ENCODE measurements around the gene TOMM6. TPM values are rescaled to one million over a fixed set of nuclear protein-coding genes. Genes with fewer than 3 reads are reported as not detected.

Gene TOMM6
- total and polyA plus RNA-seq, 4 donors: 48.2 to 123 (median 86.1) TPM

GRCh38 chr6:41789390-41789724, 1.9 kb downstream of the TOMM6 start:
- WGBS: 74% methylated on average over 3 of the region's 3 CpGs
- Histone ChIP-seq H3K27ac (ENCODE audit: low read depth in 1 of 2, low read length in 2 of 2) (no peak overlapping the region), H3K4me3 (ENCODE audit: low read depth in 1 of 3, low read length in 3 of 3) (no peak overlapping the region), H3K9me3 (ENCODE audit: control insufficient read depth in 4 of 4, low read length in 3 of 4) (no peaks in the 10 kb centered on the region), H3K36me3 (ENCODE audit: control insufficient read depth in 4 of 4, insufficient read depth in 3 of 4, low read depth in 1 of 4, low read length in 3 of 4) (peaks cover 0 to 29% (median 15%) of the 10 kb centered on the region in 4 donors), H3K27me3 (ENCODE audit: control insufficient read depth in 4 of 4, insufficient read depth in 4 of 4, low read length in 3 of 4) (no peaks in the 10 kb centered on the region), H3K9ac (ENCODE audit: low read depth in 1 of 2, low read length in 2 of 2) (no peak overlapping the region), H3K4me1 (ENCODE audit: control insufficient read depth in 4 of 4, insufficient read depth in 4 of 4, low read length in 3 of 4) (peaks cover 9 to 21% (median 16%) of the 10 kb centered on the region in 4 donors)
- no peak for DNase-seq (ENCODE audit: low spot score)
- no peak for TF ChIP-seq GABPA (IDR thresholded peaks at IDR 0.05 in 1 of 2, conservative IDR thresholded peaks at IDR 0.05 in 1 of 2)
- no peak for TF ChIP-seq NR2F2 (IDR thresholded peaks at IDR 0.05)
- TF ChIP-seq TAF1 (conservative IDR thresholded peaks at IDR 0.05): no peak
- no peak for TF ChIP-seq SP1 (IDR thresholded peaks at IDR 0.05)
- no peak for TF ChIP-seq HNF4A (conservative IDR thresholded peaks at IDR 0.05)
- TF ChIP-seq RXRA (IDR thresholded peaks at IDR 0.05): no peak
- TF ChIP-seq FOXA1 (IDR thresholded peaks at IDR 0.05): no peak
- no peak for TF ChIP-seq EGR1 (IDR thresholded peaks at IDR 0.05; ENCODE audit: low read depth in 2 of 2)
- no peak for TF ChIP-seq ZBTB33 (IDR thresholded peaks at IDR 0.05)
- no peak for TF ChIP-seq MAX (IDR thresholded peaks at IDR 0.05)
- TF ChIP-seq, protein P1, sequence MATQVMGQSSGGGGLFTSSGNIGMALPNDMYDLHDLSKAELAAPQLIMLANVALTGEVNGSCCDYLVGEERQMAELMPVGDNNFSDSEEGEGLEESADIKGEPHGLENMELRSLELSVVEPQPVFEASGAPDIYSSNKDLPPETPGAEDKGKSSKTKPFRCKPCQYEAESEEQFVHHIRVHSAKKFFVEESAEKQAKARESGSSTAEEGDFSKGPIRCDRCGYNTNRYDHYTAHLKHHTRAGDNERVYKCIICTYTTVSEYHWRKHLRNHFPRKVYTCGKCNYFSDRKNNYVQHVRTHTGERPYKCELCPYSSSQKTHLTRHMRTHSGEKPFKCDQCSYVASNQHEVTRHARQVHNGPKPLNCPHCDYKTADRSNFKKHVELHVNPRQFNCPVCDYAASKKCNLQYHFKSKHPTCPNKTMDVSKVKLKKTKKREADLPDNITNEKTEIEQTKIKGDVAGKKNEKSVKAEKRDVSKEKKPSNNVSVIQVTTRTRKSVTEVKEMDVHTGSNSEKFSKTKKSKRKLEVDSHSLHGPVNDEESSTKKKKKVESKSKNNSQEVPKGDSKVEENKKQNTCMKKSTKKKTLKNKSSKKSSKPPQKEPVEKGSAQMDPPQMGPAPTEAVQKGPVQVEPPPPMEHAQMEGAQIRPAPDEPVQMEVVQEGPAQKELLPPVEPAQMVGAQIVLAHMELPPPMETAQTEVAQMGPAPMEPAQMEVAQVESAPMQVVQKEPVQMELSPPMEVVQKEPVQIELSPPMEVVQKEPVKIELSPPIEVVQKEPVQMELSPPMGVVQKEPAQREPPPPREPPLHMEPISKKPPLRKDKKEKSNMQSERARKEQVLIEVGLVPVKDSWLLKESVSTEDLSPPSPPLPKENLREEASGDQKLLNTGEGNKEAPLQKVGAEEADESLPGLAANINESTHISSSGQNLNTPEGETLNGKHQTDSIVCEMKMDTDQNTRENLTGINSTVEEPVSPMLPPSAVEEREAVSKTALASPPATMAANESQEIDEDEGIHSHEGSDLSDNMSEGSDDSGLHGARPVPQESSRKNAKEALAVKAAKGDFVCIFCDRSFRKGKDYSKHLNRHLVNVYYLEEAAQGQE (IDR thresholded peaks at IDR 0.05): no peak
- TF ChIP-seq, protein P2, sequence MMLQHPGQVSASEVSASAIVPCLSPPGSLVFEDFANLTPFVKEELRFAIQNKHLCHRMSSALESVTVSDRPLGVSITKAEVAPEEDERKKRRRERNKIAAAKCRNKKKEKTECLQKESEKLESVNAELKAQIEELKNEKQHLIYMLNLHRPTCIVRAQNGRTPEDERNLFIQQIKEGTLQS (IDR thresholded peaks at IDR 0.05): no peak
- TF ChIP-seq FOXA2 (IDR thresholded peaks at IDR 0.05): no peak
- no peak for TF ChIP-seq YY1 (IDR thresholded peaks at IDR 0.05)

- no peak overlapping the region for H3K9ac ChIP-seq (ENCODE audit: low read depth in 1 of 2, low read length in 2 of 2)
- H3K27ac ChIP-seq (ENCODE audit: low read depth in 1 of 2, low read length in 2 of 2): no peak overlapping the region
- DNase-seq (ENCODE audit: low spot score): no peak
- H3K4me3 ChIP-seq (ENCODE audit: low read depth in 1 of 3, low read length in 3 of 3): no peak overlapping the region
- no peaks in the 10 kb centered on the region for H3K27me3 ChIP-seq (ENCODE audit: control insufficient read depth in 4 of 4, insufficient read depth in 4 of 4, low read length in 3 of 4)
- 100% methylated on average over 1 of the region's 1 CpG for WGBS
- peaks cover 9 to 21% (median 16%) of the 10 kb centered on the region in 4 donors for H3K4me1 ChIP-seq (ENCODE audit: control insufficient read depth in 4 of 4, insufficient read depth in 4 of 4, low read length in 3 of 4)
- no peaks in the 10 kb centered on the region for H3K9me3 ChIP-seq (ENCODE audit: control insufficient read depth in 4 of 4, low read length in 3 of 4)
- H3K36me3 ChIP-seq (ENCODE audit: control insufficient read depth in 4 of 4, insufficient read depth in 3 of 4, low read depth in 1 of 4, low read length in 3 of 4): peaks cover 0 to 35% (median 15%) of the 10 kb centered on the region in 4 donors
- TF ChIP-seq, protein P1 (IDR thresholded peaks at IDR 0.05): no peak
- TF ChIP-seq HNF4G (IDR thresholded peaks at IDR 0.05) (no peak), FOXA2 (IDR thresholded peaks at IDR 0.05) (no peak), ZBTB33 (IDR thresholded peaks at IDR 0.05) (no peak), RAD21 (IDR thresholded peaks at IDR 0.05) (no peak), NR2F2 (IDR thresholded peaks at IDR 0.05) (no peak), HNF4A (conservative IDR thresholded peaks at IDR 0.05) (no peak), FOXA1 (IDR thresholded peaks at IDR 0.05) (no peak), JUND (IDR thresholded peaks at IDR 0.05) (no peak), CTCF (IDR thresholded peaks at IDR 0.05; ENCODE audit: low read depth, low read length, missing input control) (no peak), YY1 (IDR thresholded peaks at IDR 0.05) (no peak), RXRA (IDR thresholded peaks at IDR 0.05) (no peak), GABPA (IDR thresholded peaks at IDR 0.05 in 1 of 2, conservative IDR thresholded peaks at IDR 0.05 in 1 of 2) (no peak)
- TF ChIP-seq, protein P2 (IDR thresholded peaks at IDR 0.05): no peak
Observed at GRCh38 chr6:41790045-41790444, 2.6 kb downstream of the TOMM6 start.
